Activated CD4-positive, alpha-beta T cell treated with anti-CD3 and anti-CD28 coated beads for 36 hours (primary cell): Measurements from ENCODE around the gene MRPL12. TPM values are rescaled to one million over a fixed set of nuclear protein-coding genes. Genes with fewer than 3 reads are reported as not detected.
A peak's percentile ranks its signal among the peaks of the same experiment; 100 is the strongest.

Experiments
- microRNA-seq: library from miRNA; unstranded; fragments of <30 nt; microRNA quantifications from one replicate; pipeline ENCODE4 v1.2.0, GENCODE V29; 2021; ENCODE audit warnings: borderline replicate concordance
- total RNA-seq, 2 experiments: library from RNA; stranded (reverse); gene quantifications; one replicate each; pipeline ENCODE4 v1.2.3, GENCODE V29; 2021

The MRPL12 gene
- total RNA-seq, 2 experiments from 2014 or later, result 94.0 to 116 TPM

Small RNAs within 50 kb of the gene (microRNA-seq; reads per million reads assigned to microRNA genes)
- gene MIR6786, result 6.0 reads per million, percentile 20 among the genes with 10 or more reads in this experiment

Other genes with a start within 250 kb of the MRPL12 start
- 1,000 to 10,000 TPM; 4,119 to 5,987 TPM for gene ACTG1, start 190.6 kb upstream of the MRPL12 start, total RNA-seq
- under 1 TPM; 0.23 to 0.58 TPM for gene FSCN2, start 175.0 kb upstream of the MRPL12 start, total RNA-seq
- 10 to 100 TPM; 30.4 to 39.3 TPM for gene FAAP100, start 151.0 kb upstream of the MRPL12 start, total RNA-seq
- 10 to 100 TPM; 71.8 to 93.1 TPM for gene NPLOC4, start 66.3 kb upstream of the MRPL12 start, total RNA-seq
- under 1 TPM; 0.34 to 0.35 TPM for gene TSPAN10, start 66.2 kb upstream of the MRPL12 start, total RNA-seq
- 1 to 10 TPM; 1.4 to 2.5 TPM for gene PDE6G, start 46.8 kb upstream of the MRPL12 start, total RNA-seq
- gene OXLD1, start 36.8 kb upstream of the MRPL12 start, total RNA-seq, result 10 to 100 TPM; 29.4 to 45.3 TPM
- 10 to 100 TPM; 30.0 to 36.6 TPM for gene CCDC137, start 36.6 kb upstream of the MRPL12 start, total RNA-seq
- 10 to 100 TPM; 39.0 to 39.1 TPM for gene ARL16, start 19.6 kb upstream of the MRPL12 start, total RNA-seq
- 100 to 1,000 TPM; 100 to 102 TPM for gene HGS, start 19.4 kb upstream of the MRPL12 start, total RNA-seq
- gene SLC25A10, start 8.9 kb downstream of the MRPL12 start, total RNA-seq, result 10 to 100 TPM; 28.6 to 31.8 TPM
- not detected for gene GCGR, start 100.8 kb downstream of the MRPL12 start, total RNA-seq
- 10 to 100 TPM; 45.8 to 50.4 TPM for gene MCRIP1, start 129.9 kb downstream of the MRPL12 start, total RNA-seq
- not detected for gene PPP1R27, start 131.7 kb downstream of the MRPL12 start, total RNA-seq
- 100 to 1,000 TPM; 414 to 578 TPM for gene P4HB, start 157.2 kb downstream of the MRPL12 start, total RNA-seq
- 100 to 1,000 TPM; 513 to 661 TPM for gene ARHGDIA, start 168.0 kb downstream of the MRPL12 start, total RNA-seq
- gene ALYREF, start 188.2 kb downstream of the MRPL12 start, total RNA-seq, result 100 to 1,000 TPM; 197 to 230 TPM
- gene ANAPC11, start 188.4 kb downstream of the MRPL12 start, total RNA-seq, result 100 to 1,000 TPM in 1 of 2 experiments, 10 to 100 TPM in 1; 79.9 to 131 TPM
- gene NPB, start 198.9 kb downstream of the MRPL12 start, total RNA-seq, result under 1 TPM in 1 of 2 experiments, not detected in 1; 0.14 TPM
- 10 to 100 TPM; 19.7 to 24.0 TPM for gene PCYT2, start 208.0 kb downstream of the MRPL12 start, total RNA-seq
- gene SIRT7, start 214.8 kb downstream of the MRPL12 start, total RNA-seq, result 10 to 100 TPM; 29.3 to 31.8 TPM
- gene MAFG, start 224.4 kb downstream of the MRPL12 start, total RNA-seq, result 10 to 100 TPM; 15.3 to 18.3 TPM
- gene PYCR1, start 233.9 kb downstream of the MRPL12 start, total RNA-seq, result 100 to 1,000 TPM; 110 to 134 TPM
- not detected for gene MYADML2, start 243.9 kb downstream of the MRPL12 start, total RNA-seq